ENCODE measurements around the gene ZC2HC1B.

The ZC2HC1B gene

DNA sequence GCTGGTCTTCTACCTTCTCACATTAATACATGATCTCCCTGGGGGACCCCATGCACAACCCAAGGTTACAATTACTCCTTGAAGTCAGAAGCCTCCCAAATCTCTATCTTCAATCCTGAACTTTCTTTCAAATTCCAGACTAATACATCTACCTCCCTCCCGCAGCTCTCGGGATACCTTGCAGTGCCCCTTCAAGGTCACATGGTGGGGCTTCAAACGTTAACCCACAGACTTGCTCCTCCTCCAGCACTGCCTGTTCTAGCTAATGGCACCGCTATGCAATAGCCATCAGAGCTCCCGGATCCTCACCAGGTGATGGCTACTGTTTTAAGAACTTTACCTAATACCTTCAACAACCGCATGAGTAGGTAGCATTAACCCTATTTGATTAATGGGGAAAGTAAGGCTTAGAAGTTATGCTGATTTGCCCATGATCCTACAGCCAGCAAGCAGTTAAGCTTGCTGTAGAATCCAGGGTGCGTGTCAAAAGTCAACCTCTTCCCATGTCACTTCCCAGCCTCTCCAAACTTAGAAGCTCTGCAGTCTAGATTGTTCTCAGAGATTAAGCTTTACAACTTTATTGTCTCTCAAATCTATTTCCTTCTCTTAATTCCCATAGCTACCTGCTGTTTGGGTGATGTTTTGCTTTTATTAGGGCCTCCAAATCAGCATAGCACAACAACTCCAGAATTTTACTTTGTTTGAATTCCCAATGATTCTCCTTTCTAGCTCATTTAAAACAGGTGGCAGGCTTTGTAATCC, 99.1 kb downstream of the ZC2HC1B start:
- FAIRE-seq, result no peak

DNA sequence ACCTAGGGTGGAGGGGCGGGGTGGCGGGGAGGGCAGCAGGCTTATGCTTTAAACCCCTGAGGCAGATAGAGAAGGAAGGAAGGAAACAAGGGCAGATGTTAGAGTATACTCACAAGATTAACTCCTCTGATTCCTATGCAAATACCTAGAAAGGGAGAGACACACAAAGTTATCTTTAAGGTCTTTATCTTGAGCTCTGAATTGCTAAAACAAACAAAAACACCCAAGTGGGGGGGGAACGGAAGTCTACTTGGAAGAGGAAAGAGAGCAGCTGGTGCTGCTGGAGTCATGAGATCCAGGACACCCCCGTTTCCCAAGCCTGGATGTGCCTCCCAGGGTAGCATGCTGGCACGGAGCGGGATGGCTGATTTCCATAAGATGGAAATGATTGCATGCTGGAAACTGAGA, 100.4 kb downstream of the ZC2HC1B start:
- FAIRE-seq, result no peak

DNA sequence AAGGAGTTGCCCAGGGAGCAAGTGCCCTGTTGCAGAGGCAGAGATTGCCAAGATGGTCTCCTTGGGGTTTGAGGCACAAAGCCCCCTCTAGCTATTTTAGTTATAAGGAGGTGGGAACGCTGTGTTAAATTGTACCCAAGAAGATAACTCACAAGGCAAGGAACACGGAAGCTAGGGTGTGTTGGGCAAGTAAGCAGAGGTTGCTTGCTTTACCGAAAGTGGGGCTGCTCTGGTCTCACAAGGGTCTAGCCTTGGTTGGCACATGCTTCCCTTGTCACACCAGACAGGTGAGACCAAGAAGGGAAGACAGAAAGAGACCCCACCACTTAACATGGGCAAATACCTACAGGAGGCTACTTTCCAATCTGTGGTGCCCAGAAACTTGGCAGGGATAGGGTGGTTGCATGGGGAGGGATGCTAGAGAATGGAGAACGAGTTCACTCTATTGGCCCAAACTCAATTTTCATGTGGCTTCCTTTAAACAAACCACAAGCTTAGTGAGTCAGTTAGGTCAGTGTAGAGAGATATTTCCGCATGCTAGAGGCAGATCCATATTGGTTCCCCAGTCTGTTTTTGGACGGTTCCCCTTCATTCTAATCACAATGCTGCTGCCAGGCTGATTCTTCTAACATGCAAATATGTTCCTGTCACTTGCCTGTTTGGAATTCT, 101.4 kb downstream of the ZC2HC1B start:
- no peak for FAIRE-seq

DNA sequence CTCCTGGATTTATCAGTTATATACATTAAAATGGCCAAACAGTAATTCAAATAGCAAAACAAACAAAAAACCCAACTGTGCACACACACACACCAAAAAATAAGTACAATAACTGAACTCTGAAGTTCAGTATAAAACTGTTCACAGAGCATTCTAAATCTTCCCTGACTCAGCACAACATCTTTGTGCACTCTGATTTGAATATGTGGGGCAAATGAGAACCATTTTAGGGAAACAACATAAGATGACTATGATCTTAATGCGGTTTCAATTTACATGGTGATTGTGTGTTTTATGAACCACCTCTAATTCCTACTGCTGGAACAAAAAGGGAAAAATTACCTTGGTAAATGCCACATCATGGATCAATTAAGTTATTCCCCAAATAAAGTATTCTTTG, 102.0 kb downstream of the ZC2HC1B start:
- FAIRE-seq, result no peak

- no peak for FAIRE-seq
Measured at GRCh38 chr6:143967706-143968376, 103.6 kb downstream of the ZC2HC1B start.

GRCh38 chr6:143969077-143969476, 104.8 kb downstream of the ZC2HC1B start:
- FAIRE-seq, result no peak

GRCh38 chr6:143970456-143971218, 106.4 kb downstream of the ZC2HC1B start:
- no peak for FAIRE-seq

GRCh38 chr6:143971482-143972205, 107.4 kb downstream of the ZC2HC1B start:
- no peak for FAIRE-seq

DNA sequence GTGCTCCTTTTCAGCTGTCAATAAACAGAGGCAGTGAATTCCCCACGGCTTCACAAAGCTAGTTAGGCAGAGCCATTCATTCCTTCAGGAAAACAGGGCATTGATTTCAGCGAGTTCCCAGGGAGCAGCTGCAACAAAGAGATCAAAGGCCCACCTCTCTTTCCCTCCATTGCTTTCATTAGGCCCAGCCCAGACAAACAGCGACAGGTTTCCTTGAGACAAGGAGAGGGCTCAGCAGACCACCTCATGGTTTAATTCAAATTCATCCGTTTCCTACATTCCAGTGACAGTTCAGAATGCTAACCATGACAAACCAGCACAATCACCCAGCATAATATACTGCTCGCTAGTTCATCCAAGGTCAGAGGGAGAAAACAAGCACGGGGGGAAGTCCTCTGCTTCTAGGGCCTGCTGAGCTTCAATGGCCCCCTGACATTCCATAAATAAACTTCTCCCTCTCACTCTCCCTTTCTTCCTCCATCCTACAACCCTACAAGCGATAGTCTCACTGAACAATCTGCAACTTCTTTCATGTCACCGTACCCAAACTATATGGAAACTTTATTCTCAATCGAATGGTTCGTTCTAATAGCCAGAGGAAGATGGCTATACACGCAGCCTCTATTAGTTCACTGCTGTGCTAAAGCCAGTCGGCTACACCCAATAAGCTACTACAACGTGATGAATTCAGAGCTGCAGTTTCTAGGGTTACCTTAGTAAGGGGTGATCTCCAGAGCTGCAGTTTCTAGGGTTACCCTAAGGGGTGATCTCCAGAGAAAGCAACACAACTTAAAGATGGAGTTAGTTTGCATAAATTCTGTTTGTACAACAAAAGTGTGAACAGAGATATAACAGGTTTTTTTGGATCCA, 109.1 kb downstream of the ZC2HC1B start:
- no peak for FAIRE-seq

GRCh38 chr6:143974089-143974488, 109.8 kb downstream of the ZC2HC1B start:
- FAIRE-seq, result no peak

- no peak for FAIRE-seq
Measured at GRCh38 chr6:143976806-143977349, 112.6 kb downstream of the ZC2HC1B start.

- no peak for FAIRE-seq
Measured at GRCh38 chr6:143980921-143981320, 116.6 kb downstream of the ZC2HC1B start.

GRCh38 chr6:143982968-143983367, 118.7 kb downstream of the ZC2HC1B start:
- no peak for FAIRE-seq

- no peak for FAIRE-seq
Measured at GRCh38 chr6:143984666-143985065, 120.4 kb downstream of the ZC2HC1B start.

GRCh38 chr6:143986463-143987065, 122.3 kb downstream of the ZC2HC1B start:
- no peak for FAIRE-seq
